Brain microvascular endothelial cell (primary cell): ENCODE measurements around the gene NCAM1.
A peak's percentile ranks its signal among the peaks of the same experiment; 100 is the strongest.

Source experiments
- DNase-seq: peaks from one replicate; pipeline ENCODE4 v3.0.0-alpha.2; 2020
- H3K27ac ChIP-seq: fragments of 250-450 bp; sonication (Bioruptor Pico); 2 replicates; pipeline ENCODE4 v1.5.1; 2020; ENCODE audit warnings: mild to moderate bottlenecking, moderate library complexity
- H3K27me3 ChIP-seq: fragments of 250-450 bp; sonication (Bioruptor Pico); replicated peaks from 2 replicates; pipeline ENCODE4 v1.5.1; 2020; ENCODE audit warnings: mild to moderate bottlenecking
- H3K36me3 ChIP-seq: fragments of 250-450 bp; sonication (Bioruptor Pico); replicated peaks from 2 replicates; pipeline ENCODE4 v1.5.1; 2020; ENCODE audit warnings: mild to moderate bottlenecking
- H3K4me3 ChIP-seq: 2 replicates; pipeline ENCODE4 v1.5.1; 2011; ENCODE audit warnings: low read depth, mild to moderate bottlenecking, control low read depth, low read length, moderate library complexity
- CTCF ChIP-seq: IDR thresholded peaks from 2 replicates; pipeline ENCODE4 v1.5.1; 2011; ENCODE audit warnings: low read depth, mild to moderate bottlenecking, moderate library complexity, low read length, control low read depth, inconsistent platforms; ENCODE audit errors: missing control alignments
- in situ Hi-C: cut with HindIII; loops from 2 replicates; pipeline ENCODE4 v1.10.0; 2017; ENCODE audit warnings: low sequenced_read_pairs, low pct_ligation_motif_present

NCAM1 gene

GRCh38 chr11:113234888-113235287 lies 273.7 kb downstream of the NCAM1 start:
- no peak for TF ChIP-seq CTCF
- no peak overlapping the region for H3K4me3 ChIP-seq
- DNase-seq = no peak
- H3K27me3 ChIP-seq = no peaks in the 10 kb centered on the region
- H3K27ac ChIP-seq = no peak overlapping the region
- H3K36me3 ChIP-seq = no peaks in the 10 kb centered on the region
- in situ Hi-C loops = no loop called here

- in situ Hi-C loops = no loop called here
- Histone ChIP-seq H3K4me3 (no peak overlapping the region), H3K27ac (no peak overlapping the region), H3K27me3 (no peaks in the 10 kb centered on the region), H3K36me3 (no peaks in the 10 kb centered on the region)
- TF ChIP-seq CTCF = no peak
- DNase-seq = no peak
Measured at GRCh38 chr11:113237261-113237660, 276.0 kb downstream of the NCAM1 start.

GRCh38 chr11:113238721-113239120 lies 277.5 kb downstream of the NCAM1 start:
- DNase-seq = no peak
- Histone ChIP-seq H3K36me3 (no peaks in the 10 kb centered on the region), H3K4me3 (no peak overlapping the region), H3K27ac (no peak overlapping the region), H3K27me3 (no peaks in the 10 kb centered on the region)
- no peak for TF ChIP-seq CTCF
- in situ Hi-C loops = no loop called here

- H3K4me3 ChIP-seq = no peak overlapping the region
- no peaks in the 10 kb centered on the region for H3K27me3 ChIP-seq
- no peak overlapping the region for H3K27ac ChIP-seq
- no peak for DNase-seq
- in situ Hi-C loops = no loop called here
- H3K36me3 ChIP-seq = no peaks in the 10 kb centered on the region
- no peak for TF ChIP-seq CTCF
Measured at GRCh38 chr11:113240389-113240788, 279.2 kb downstream of the NCAM1 start.

- H3K36me3 ChIP-seq = no peaks in the 10 kb centered on the region
- H3K27me3 ChIP-seq = no peaks in the 10 kb centered on the region
- in situ Hi-C loops = no loop called here
- no peak for TF ChIP-seq CTCF
- no peak for DNase-seq
- no peak overlapping the region for H3K27ac ChIP-seq
- H3K4me3 ChIP-seq = no peak overlapping the region
Measured at GRCh38 chr11:113240790-113241635, 279.8 kb downstream of the NCAM1 start.

GRCh38 chr11:113241636-113242054 lies 280.4 kb downstream of the NCAM1 start:
- in situ Hi-C loops = no loop called here
- DNase-seq = no peak
- peak; percentile 6 for TF ChIP-seq CTCF
- no peaks in the 10 kb centered on the region for H3K36me3 ChIP-seq
- H3K27me3 ChIP-seq = no peaks in the 10 kb centered on the region
- no peak overlapping the region for H3K27ac ChIP-seq
- no peak overlapping the region for H3K4me3 ChIP-seq
